ENCODE data around the gene DZIP1L.

DNA sequence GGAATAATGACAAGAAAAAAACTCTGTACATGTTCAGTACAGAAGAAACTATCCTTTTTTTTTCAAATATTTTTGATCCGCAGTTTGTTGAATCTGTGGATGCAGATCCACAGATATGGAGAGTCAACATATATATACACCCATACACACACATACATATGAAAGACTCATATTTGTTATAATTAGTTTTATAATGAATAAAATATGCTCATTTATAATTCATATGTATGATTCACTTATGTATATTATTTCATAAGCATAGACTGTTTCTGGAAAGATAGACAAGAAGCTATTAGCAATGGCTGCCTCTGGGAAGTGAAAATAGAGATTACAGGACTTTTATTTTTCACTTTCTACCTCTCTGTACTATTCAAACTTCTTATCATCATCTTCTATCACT is 9.8 kb downstream of the DZIP1L start:
- TF ChIP-seq STAT1 (IDR thresholded peaks at IDR 0.05; ENCODE audit: unreplicated experiment) = no peak
- TF ChIP-seq, protein P1, sequence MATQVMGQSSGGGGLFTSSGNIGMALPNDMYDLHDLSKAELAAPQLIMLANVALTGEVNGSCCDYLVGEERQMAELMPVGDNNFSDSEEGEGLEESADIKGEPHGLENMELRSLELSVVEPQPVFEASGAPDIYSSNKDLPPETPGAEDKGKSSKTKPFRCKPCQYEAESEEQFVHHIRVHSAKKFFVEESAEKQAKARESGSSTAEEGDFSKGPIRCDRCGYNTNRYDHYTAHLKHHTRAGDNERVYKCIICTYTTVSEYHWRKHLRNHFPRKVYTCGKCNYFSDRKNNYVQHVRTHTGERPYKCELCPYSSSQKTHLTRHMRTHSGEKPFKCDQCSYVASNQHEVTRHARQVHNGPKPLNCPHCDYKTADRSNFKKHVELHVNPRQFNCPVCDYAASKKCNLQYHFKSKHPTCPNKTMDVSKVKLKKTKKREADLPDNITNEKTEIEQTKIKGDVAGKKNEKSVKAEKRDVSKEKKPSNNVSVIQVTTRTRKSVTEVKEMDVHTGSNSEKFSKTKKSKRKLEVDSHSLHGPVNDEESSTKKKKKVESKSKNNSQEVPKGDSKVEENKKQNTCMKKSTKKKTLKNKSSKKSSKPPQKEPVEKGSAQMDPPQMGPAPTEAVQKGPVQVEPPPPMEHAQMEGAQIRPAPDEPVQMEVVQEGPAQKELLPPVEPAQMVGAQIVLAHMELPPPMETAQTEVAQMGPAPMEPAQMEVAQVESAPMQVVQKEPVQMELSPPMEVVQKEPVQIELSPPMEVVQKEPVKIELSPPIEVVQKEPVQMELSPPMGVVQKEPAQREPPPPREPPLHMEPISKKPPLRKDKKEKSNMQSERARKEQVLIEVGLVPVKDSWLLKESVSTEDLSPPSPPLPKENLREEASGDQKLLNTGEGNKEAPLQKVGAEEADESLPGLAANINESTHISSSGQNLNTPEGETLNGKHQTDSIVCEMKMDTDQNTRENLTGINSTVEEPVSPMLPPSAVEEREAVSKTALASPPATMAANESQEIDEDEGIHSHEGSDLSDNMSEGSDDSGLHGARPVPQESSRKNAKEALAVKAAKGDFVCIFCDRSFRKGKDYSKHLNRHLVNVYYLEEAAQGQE (IDR thresholded peaks at IDR 0.05; ENCODE audit: unreplicated experiment) = no peak
- TF ChIP-seq, protein P2, sequence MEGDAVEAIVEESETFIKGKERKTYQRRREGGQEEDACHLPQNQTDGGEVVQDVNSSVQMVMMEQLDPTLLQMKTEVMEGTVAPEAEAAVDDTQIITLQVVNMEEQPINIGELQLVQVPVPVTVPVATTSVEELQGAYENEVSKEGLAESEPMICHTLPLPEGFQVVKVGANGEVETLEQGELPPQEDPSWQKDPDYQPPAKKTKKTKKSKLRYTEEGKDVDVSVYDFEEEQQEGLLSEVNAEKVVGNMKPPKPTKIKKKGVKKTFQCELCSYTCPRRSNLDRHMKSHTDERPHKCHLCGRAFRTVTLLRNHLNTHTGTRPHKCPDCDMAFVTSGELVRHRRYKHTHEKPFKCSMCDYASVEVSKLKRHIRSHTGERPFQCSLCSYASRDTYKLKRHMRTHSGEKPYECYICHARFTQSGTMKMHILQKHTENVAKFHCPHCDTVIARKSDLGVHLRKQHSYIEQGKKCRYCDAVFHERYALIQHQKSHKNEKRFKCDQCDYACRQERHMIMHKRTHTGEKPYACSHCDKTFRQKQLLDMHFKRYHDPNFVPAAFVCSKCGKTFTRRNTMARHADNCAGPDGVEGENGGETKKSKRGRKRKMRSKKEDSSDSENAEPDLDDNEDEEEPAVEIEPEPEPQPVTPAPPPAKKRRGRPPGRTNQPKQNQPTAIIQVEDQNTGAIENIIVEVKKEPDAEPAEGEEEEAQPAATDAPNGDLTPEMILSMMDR (conservative IDR thresholded peaks at IDR 0.05; ENCODE audit: low read depth in 2 of 2) = no peak
- TF ChIP-seq EZH2 (IDR thresholded peaks at IDR 0.05; ENCODE audit: low read depth, unreplicated experiment) = no peak
- TF ChIP-seq POLR2AphosphoS5 (IDR thresholded peaks at IDR 0.05; ENCODE audit: low read depth) = no peak
- TF ChIP-seq, protein P3, sequence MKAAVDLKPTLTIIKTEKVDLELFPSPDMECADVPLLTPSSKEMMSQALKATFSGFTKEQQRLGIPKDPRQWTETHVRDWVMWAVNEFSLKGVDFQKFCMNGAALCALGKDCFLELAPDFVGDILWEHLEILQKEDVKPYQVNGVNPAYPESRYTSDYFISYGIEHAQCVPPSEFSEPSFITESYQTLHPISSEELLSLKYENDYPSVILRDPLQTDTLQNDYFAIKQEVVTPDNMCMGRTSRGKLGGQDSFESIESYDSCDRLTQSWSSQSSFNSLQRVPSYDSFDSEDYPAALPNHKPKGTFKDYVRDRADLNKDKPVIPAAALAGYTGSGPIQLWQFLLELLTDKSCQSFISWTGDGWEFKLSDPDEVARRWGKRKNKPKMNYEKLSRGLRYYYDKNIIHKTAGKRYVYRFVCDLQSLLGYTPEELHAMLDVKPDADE (IDR thresholded peaks at IDR 0.05) = no peak
- no peak for TF ChIP-seq CREB1 (CRISPR knock-in tag; IDR thresholded peaks at IDR 0.05; ENCODE audit: low read depth)
- TF ChIP-seq EZH2phosphoT487 (IDR thresholded peaks at IDR 0.05; ENCODE audit: unreplicated experiment) = no peak
- no peak for TF ChIP-seq NANOG (IDR thresholded peaks at IDR 0.05; ENCODE audit: borderline replicate concordance)
- TF ChIP-seq, protein P4, sequence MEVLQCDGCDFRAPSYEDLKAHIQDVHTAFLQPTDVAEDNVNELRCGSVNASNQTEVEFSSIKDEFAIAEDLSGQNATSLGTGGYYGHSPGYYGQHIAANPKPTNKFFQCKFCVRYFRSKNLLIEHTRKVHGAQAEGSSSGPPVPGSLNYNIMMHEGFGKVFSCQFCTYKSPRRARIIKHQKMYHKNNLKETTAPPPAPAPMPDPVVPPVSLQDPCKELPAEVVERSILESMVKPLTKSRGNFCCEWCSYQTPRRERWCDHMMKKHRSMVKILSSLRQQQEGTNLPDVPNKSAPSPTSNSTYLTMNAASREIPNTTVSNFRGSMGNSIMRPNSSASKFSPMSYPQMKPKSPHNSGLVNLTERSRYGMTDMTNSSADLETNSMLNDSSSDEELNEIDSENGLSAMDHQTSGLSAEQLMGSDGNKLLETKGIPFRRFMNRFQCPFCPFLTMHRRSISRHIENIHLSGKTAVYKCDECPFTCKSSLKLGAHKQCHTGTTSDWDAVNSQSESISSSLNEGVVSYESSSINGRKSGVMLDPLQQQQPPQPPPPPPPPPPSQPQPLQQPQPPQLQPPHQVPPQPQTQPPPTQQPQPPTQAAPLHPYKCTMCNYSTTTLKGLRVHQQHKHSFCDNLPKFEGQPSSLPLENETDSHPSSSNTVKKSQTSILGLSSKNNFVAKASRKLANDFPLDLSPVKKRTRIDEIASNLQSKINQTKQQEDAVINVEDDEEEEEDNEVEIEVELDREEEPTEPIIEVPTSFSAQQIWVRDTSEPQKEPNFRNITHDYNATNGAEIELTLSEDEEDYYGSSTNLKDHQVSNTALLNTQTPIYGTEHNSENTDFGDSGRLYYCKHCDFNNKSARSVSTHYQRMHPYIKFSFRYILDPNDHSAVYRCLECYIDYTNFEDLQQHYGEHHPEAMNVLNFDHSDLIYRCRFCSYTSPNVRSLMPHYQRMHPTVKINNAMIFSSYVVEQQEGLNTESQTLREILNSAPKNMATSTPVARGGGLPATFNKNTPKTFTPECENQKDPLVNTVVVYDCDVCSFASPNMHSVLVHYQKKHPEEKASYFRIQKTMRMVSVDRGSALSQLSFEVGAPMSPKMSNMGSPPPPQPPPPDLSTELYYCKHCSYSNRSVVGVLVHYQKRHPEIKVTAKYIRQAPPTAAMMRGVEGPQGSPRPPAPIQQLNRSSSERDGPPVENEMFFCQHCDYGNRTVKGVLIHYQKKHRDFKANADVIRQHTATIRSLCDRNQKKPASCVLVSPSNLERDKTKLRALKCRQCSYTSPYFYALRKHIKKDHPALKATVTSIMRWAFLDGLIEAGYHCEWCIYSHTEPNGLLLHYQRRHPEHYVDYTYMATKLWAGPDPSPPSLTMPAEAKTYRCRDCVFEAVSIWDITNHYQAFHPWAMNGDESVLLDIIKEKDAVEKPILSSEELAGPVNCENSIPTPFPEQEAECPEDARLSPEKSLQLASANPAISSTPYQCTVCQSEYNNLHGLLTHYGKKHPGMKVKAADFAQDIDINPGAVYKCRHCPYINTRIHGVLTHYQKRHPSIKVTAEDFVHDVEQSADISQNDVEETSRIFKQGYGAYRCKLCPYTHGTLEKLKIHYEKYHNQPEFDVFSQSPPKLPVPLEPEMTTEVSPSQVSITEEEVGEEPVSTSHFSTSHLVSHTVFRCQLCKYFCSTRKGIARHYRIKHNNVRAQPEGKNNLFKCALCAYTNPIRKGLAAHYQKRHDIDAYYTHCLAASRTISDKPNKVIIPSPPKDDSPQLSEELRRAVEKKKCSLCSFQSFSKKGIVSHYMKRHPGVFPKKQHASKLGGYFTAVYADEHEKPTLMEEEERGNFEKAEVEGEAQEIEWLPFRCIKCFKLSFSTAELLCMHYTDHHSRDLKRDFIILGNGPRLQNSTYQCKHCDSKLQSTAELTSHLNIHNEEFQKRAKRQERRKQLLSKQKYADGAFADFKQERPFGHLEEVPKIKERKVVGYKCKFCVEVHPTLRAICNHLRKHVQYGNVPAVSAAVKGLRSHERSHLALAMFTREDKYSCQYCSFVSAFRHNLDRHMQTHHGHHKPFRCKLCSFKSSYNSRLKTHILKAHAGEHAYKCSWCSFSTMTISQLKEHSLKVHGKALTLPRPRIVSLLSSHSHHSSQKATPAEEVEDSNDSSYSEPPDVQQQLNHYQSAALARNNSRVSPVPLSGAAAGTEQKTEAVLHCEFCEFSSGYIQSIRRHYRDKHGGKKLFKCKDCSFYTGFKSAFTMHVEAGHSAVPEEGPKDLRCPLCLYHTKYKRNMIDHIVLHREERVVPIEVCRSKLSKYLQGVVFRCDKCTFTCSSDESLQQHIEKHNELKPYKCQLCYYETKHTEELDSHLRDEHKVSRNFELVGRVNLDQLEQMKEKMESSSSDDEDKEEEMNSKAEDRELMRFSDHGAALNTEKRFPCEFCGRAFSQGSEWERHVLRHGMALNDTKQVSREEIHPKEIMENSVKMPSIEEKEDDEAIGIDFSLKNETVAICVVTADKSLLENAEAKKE (CRISPR knock-in tag; IDR thresholded peaks at IDR 0.05) = no peak
- TF ChIP-seq JUNB (IDR thresholded peaks at IDR 0.05; ENCODE audit: unreplicated experiment) = no peak

All from GM23338 (cell line).